PFSK-1 (cell line): ENCODE data around the gene GNAZ.

Experiments
- FOXP2 ChIP-seq: optimal IDR thresholded peaks from 2 replicates; pipeline ENCODE3; 2011; ENCODE audit warnings: borderline replicate concordance, control low read depth, inconsistent platforms; ENCODE audit not compliant: insufficient read depth; ENCODE audit errors: extremely low read length, extremely low read depth
- POLR2AphosphoS5 ChIP-seq: IDR thresholded peaks from 2 replicates; pipeline ENCODE4 v1.6.1; 2012; ENCODE audit warnings: low read depth, mild to moderate bottlenecking, control low read depth, low read length, moderate library complexity
- SIN3A ChIP-seq: IDR thresholded peaks from 2 replicates; pipeline ENCODE4 v1.6.1; 2012; ENCODE audit warnings: mild to moderate bottlenecking, low read length, moderate library complexity, borderline replicate concordance; ENCODE audit not compliant: insufficient read depth
- TAF1 ChIP-seq: IDR thresholded peaks from 2 replicates; pipeline ENCODE4 v1.6.1; 2012; ENCODE audit warnings: low read length, control low read depth, borderline replicate concordance; ENCODE audit not compliant: insufficient read depth
- TF ChIP-seq, protein P1 (sequence below), 2 experiments: IDR thresholded peaks; 2 replicates each; pipeline versions ENCODE4 v1.6.1 to v1.8.0; 2011 to 2012; ENCODE audit warnings: low read depth in 2 of 2, low read length in 2 of 2, control low read depth in 1 of 2, inconsistent platforms in 1 of 2, mild to moderate bottlenecking in 1 of 2, moderate library complexity in 1 of 2; ENCODE audit not compliant: insufficient read depth in 1 of 2

The GNAZ gene

DNA sequence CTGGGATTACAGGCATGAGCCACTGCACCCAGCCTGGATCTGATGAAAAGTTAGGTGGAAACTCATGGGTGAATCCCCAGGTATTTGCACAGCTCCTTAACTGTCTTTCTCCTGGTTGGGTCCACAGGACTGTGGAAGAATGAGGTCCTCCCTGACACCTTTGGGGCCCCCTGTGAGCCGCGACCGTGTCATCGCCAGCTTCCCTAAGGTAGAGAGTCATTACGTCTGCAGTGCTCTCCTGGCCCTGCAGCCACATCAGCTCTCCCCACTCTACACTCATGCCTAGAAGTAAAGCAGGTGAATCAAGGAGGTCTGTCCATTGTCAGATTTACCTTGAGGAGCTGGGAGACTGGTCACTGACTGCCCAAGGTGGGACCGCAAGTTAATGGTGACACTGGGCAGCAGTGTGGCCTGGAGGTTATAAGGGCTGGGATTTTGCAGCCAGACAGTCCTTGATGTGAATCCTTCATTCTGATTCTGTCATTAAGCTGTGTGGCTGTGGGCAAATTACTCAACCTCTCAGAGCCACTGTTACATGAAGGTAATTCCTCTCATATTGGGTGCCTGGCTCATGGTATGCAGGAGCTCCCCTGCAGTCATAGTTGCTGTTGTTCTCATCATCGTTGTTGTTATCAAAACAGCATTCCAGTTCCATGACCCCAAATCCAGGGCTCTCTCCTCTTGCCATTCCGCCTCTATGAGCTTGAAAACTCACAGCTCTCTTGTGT lies 76.3 kb downstream of the GNAZ start:
- TF ChIP-seq SIN3A (no peak), POLR2AphosphoS5 (no peak), FOXP2 (no peak), TAF1 (no peak)
- TF ChIP-seq, protein P1, sequence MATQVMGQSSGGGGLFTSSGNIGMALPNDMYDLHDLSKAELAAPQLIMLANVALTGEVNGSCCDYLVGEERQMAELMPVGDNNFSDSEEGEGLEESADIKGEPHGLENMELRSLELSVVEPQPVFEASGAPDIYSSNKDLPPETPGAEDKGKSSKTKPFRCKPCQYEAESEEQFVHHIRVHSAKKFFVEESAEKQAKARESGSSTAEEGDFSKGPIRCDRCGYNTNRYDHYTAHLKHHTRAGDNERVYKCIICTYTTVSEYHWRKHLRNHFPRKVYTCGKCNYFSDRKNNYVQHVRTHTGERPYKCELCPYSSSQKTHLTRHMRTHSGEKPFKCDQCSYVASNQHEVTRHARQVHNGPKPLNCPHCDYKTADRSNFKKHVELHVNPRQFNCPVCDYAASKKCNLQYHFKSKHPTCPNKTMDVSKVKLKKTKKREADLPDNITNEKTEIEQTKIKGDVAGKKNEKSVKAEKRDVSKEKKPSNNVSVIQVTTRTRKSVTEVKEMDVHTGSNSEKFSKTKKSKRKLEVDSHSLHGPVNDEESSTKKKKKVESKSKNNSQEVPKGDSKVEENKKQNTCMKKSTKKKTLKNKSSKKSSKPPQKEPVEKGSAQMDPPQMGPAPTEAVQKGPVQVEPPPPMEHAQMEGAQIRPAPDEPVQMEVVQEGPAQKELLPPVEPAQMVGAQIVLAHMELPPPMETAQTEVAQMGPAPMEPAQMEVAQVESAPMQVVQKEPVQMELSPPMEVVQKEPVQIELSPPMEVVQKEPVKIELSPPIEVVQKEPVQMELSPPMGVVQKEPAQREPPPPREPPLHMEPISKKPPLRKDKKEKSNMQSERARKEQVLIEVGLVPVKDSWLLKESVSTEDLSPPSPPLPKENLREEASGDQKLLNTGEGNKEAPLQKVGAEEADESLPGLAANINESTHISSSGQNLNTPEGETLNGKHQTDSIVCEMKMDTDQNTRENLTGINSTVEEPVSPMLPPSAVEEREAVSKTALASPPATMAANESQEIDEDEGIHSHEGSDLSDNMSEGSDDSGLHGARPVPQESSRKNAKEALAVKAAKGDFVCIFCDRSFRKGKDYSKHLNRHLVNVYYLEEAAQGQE (IDR thresholded peaks at IDR 0.05; ENCODE audit: insufficient read depth in 1 of 2, low read depth in 2 of 2, low read length in 2 of 2): no peak

DNA sequence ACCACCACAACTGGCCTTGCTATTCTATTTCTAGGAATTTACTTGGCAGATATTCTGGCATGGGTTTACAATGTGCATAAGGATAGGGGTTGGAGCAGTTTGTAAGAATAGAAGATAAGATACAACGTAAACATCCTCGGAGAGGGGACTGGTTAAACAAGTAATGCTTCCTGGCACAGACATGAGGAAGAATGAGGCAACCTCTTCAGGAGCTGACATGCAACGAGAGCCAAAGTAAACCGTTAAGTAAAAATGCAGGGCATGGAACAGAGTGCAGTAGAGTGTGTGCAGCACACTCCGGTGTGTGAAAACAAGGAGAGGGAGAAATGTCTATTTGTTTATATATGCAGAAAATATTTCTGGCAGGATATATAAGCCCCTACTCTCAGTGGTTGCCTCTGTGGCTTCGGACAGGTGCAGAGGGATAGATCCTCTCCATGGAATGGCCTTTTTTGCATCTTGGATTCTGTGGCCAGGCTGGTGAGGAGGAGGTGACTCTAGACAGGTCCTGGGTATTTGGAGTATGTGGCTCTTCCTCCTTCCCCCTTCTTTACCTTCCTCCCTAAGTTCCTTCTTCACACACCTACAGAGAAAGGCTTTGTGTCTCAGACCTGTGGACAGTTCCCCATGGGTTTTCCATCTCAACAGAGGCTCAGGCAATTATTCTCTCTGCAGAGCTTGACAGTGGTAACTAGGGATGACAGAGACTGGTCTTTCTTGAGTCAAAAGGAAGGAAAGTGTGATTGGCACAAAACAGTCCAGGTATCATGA lies 77.5 kb downstream of the GNAZ start:
- no peak for TF ChIP-seq FOXP2
- no peak for TF ChIP-seq TAF1
- no peak for TF ChIP-seq SIN3A
- TF ChIP-seq, protein P1 (IDR thresholded peaks at IDR 0.05; ENCODE audit: insufficient read depth in 1 of 2, low read depth in 2 of 2, low read length in 2 of 2): no peak
- no peak for TF ChIP-seq POLR2AphosphoS5

DNA sequence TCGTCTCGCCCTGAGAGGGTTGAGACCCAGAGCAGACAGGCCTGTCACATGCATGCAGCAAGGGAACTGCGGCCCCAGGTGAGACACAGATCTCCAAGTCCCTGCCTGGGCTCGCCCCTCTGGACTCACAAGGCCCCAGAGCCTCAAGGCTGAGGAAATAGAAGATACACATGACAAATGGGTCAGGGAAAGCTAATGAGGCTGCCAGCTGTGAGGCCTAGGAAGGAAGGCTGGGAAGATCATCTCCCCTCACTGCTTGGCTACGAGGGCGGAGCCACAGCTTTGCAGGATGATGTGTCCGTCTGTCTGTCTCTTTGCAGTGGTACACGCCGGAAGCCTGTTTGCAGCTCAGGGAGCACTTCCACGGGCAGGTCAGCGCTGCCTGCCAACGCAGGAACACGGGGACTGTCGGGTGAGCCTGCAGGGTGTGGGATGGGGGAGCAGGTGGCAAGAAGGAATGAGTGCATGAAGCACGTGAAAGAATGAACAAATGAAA lies 79.5 kb downstream of the GNAZ start:
- no peak for TF ChIP-seq SIN3A
- peak; percentile 82 for TF ChIP-seq FOXP2

DNA sequence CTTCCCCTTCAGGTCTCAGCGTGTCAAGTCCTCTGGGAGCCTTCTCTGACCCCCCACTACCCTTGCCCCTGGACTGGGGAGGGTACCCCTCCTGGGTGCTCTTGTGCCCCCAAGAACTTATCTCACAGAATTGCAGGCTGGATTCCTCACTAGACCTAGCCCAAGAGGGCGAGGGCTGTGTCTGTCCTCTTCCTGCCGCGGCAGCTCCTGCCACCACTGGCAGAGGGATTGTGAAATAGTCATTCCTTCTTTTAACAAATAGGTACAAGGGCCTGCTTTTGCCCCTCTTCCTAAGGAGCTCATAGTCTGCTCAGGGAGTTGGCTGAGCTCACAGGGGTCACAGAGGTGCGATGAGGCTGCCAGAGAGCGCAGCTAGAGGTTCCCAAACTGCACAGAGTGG lies 80.4 kb downstream of the GNAZ start:
- TF ChIP-seq TAF1 (no peak), POLR2AphosphoS5 (no peak), SIN3A (no peak), FOXP2 (no peak)
- TF ChIP-seq, protein P1 (IDR thresholded peaks at IDR 0.05; ENCODE audit: insufficient read depth in 1 of 2, low read depth in 2 of 2, low read length in 2 of 2): no peak

DNA sequence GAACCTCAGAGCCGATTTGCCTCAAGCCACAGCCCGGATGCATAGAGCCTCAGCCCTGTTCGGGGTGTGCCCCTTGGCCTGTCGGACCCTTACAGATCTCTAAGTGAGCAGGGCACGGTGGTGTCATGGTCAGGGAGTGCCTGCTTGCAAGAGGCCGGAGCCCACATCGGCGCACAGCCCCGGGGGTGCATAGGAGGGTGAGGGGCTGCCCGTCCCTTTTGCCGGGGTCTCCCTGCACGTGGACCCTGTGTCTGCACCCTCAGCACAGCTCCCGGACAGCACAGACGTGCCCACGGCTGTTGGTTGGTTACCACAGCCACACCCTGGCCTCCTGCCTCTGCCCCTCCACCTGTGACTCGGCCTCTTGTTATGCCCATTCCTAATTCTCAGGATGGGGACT lies 81.5 kb downstream of the GNAZ start:
- TF ChIP-seq, protein P1 (IDR thresholded peaks at IDR 0.05; ENCODE audit: insufficient read depth in 1 of 2, low read depth in 2 of 2, low read length in 2 of 2): no peak
- no peak for TF ChIP-seq POLR2AphosphoS5
